GM21447 (cell line): ENCODE measurements around the gene CEBPB.
"Not testable (repeated sequence)": the region's sequence is repeated elsewhere in the genome, so short reads cannot be mapped to it uniquely, and the experiment has no call there.

Experiments used
- ATAC-seq: cut with Tn5 transposase; IDR thresholded peaks from one replicate; pipeline ENCODE4 v1.9.1; 2021; ENCODE audit not compliant: unreplicated experiment

The CEBPB gene

GRCh38 chr20:50192364-50193198 is 2.0 kb downstream of the CEBPB start:
- peak; percentile 35 for ATAC-seq

- no peak for ATAC-seq
Observed at GRCh38 chr20:50193199-50193835, 2.7 kb downstream of the CEBPB start.

- ATAC-seq = no peak
Observed at GRCh38 chr20:50193836-50194421, 3.3 kb downstream of the CEBPB start.

- no peak for ATAC-seq
Observed at GRCh38 chr20:50194422-50194830, 3.8 kb downstream of the CEBPB start.

DNA sequence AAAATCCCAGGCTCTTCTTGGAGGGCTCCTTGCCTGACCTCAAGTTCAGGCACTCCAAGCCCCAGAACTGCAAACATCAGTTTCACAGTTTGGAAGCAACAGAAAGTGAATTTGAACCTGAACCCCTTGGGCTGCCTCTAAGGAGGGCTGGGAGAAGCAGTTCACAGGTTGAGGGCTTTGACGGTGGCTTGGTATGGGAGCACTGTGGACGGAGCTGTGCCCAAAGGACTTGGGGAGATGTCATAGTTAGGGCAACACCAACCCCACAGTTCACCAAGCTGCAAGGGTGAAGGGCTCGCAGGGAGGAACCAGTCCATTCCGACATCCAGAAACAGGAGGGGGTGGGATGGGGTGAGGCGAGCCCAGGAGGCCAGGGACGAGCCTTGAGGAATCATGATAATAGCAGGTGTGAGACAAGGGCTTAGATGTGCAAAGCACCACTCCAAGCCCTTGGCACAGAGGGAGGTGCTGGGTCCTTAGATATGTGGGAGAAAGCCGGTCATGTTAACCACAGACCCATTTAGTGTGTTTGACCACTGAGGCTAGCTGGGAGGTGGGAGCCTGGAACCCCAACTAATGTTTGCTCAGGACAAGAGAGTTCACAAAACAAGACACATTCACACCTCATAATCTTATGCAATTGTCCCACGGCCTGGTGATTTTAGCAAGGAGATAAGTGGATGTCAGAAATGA is 4.3 kb downstream of the CEBPB start:
- ATAC-seq = no peak

DNA sequence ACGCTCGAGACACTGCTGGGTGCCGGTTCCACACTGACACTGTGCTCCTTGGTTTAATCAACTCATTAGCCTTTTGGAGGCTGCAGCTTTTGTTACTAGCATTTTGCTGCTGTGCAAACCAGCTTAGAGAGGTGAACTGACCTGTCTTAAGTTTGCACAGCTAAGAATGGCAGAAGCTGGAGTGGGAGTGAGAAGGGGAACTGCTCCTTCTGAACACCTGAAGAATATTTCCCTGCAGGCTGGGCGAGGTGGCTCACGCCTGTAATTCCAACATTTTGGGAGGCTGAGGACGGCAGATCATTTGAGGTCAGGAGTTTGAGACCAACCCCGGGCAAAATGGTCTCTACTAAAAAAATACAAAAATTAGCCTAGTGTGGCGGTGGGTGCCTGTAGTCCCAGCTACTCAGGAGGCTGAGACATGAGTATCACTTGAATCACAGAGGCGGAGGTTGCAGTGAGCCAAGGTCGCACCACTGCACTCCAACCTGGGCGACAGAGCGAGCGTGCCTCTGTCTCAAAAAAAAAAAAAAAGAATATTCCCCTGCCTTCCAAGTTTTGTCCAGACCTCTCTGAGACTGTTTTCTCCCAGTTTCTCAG is 5.0 kb downstream of the CEBPB start:
- ATAC-seq = no peak

DNA sequence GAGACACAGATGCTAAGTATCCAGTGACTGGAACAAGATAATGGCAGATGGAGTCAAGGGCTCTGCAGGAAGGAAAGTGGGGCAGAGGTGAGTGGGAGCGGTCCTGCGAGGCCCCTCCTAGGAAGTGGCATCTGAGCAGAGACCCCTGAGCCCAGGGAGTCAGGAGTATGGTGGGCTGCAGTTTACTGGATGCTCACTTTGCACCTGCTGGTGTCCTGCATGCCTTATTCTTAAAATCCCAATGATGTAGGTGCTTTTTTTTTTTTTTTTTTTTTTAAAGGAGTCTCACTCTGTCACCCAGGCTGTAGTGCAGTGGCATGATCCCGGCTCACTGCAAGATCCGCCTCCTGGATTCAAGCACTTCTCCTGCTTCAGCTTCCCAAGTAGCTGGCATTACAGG is 5.6 kb downstream of the CEBPB start:
- no peak for ATAC-seq

GRCh38 chr20:50196896-50197295 is 6.3 kb downstream of the CEBPB start:
- ATAC-seq = no peak

DNA sequence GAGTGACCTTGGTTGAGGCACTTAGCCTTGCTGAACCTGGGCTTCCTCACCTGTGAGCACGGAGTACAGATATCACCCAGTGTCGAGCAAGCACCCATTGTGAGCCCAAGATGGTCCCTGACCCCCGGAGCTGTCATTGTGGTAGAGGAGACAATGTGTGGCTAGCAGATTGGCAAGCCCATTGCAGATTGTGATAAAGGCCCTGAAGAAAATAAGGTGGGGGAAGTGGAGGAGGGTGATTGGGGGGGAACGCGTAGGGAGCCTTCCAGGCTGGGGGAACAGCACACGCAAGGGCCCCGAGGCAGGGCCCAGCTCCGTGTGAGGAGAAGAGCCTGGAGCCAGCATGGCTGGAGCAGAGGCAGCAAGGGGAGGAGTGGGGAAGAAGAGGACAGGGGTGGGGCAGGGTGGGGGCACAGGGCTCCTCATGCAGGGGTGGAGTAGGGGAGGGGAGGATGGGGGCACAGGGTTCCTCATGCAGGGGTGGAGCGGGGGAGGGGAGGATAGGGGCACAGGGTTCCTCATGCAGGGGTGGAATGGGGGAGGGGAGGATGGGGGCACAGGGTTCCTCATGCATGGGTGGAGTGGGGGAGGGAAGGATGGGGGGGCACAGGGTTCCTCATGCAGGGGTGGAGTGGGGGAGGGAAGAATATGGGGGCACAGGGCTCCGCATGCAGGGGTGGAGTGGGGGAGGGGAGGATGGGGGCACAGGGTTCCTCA is 7.0 kb downstream of the CEBPB start:
- ATAC-seq = no peak

- ATAC-seq = no peak
Observed at GRCh38 chr20:50198180-50198666, 7.6 kb downstream of the CEBPB start.

- ATAC-seq = no peak
Observed at GRCh38 chr20:50198716-50199115, 8.1 kb downstream of the CEBPB start.

GRCh38 chr20:50199703-50200102 is 9.1 kb downstream of the CEBPB start:
- ATAC-seq = no peak

DNA sequence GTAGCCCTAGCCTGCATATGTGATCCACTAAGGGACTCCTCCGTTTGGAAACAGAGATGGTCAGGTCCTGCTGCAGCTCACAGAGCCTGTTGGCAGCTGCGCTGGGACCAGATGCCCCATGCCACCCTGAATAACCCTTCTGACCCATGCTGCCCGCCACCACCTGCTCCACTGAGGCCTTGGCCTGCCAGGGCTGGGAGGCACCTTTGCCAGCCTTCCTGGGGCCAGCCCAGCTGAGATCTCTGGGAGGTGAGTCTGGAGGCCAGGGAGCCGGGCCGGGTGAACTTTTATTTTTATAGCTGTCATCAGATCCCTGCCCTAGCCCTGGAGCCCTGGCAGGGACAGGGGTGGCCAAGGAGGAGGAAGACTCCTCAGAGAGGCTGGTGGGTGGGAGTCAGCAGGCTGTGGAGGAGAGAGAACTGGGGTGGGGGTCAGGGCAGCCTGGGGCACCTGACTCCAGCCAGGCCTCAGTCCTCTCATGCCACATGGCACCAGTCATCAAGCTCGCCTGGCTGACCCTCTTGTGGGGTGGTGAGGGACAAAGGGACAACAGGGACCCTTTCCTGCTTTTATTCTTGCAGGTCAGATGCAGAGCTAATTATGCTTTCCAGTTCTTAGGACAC is 10.0 kb downstream of the CEBPB start:
- ATAC-seq = no peak

- not testable (repeated sequence) for ATAC-seq
Observed at GRCh38 chr20:50201710-50202109, 11.1 kb downstream of the CEBPB start.

GRCh38 chr20:50202677-50203076 is 12.0 kb downstream of the CEBPB start:
- ATAC-seq = no peak

DNA sequence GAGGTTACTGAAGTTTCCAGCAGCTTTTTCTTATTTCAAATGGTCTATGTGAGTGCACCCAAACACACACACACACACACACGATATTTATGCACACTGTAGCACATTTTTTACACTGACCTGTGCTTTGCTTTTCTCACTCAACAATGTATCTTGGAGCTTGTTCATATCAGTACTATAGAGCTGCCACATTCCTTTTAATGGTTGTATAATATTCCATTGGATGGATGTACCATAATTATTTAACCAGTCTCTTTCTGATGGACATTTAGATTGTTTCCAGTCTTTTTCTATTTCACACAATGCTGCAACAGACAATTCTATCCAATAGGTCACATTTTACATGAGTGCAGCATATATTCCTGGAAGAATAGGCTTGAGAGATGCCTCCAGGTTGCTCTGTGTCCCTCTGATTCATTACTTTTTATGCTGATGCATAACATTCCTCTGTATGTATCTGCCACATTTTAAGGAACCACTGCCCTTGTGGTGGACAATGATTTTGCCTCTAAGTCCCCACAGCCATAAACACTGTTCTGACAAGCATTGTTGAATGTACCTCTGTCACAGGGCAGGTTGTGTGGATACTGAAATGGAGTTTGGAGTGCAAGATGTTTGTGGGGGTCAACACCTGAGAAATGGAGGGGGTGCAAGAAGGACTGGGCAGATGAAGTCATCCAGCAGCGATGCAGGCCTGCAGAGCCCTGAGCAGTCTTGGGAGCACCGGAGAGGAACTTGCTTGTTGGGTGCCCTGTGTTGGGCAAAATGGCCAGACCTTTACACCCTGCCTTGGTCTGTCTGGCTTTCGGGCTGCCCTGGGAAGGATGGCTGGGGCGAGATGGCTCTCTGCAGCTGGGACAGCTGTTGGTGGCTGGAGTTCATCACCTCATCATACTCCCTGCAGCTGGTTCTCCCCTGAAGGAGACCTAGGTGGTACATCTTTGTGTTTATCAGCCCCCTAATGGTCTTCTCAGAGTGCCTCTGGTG is 13.6 kb downstream of the CEBPB start:
- no peak for ATAC-seq

GRCh38 chr20:50207026-50207425 is 16.4 kb downstream of the CEBPB start:
- no peak for ATAC-seq

DNA sequence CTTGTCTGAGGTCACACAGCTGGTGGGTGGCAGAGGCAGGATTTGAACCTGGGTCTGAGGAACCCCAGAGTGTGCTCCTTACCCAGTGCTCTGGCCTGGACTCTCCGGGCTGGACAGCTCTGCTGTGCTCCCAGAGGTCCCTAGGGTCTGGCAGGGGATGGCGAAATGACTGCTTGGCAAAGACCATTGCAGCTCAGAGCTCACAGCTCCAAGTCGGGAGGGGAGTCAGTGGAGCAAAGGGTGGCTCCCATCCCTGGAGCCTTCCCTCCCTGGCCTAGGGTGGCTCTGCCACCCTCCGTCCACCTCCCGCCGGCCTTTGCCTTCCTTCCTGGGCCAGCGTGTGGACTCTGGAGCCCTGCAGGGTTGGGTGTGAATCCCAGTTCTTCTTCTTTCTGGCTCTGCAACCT is 17.5 kb downstream of the CEBPB start:
- no peak for ATAC-seq

GRCh38 chr20:50208815-50209214 is 18.2 kb downstream of the CEBPB start:
- ATAC-seq = not testable (repeated sequence)
